Stimulated activated CD8-positive, alpha-beta memory T cell treated with anti-CD3 and anti-CD28 coated beads, Interleukin-4, amount 100 ng/mL, for 1 hour (primary cell): ENCODE data around the gene DGLUCY.
"Not testable (repeated sequence)": the region's sequence is repeated elsewhere in the genome, so short reads cannot be mapped to it uniquely, and the experiment has no call there.

Source experiments
- DNase-seq, 2 donors: peaks; one replicate each; pipeline ENCODE4 v3.0.0-alpha.2; 2020; ENCODE audit warnings: low read depth in 2 of 2, low spot score in 1 of 2

DGLUCY gene

GRCh38 chr14:91257328-91258010 is 143.6 kb downstream of the DGLUCY start:
- DNase-seq: no peak

DNA sequence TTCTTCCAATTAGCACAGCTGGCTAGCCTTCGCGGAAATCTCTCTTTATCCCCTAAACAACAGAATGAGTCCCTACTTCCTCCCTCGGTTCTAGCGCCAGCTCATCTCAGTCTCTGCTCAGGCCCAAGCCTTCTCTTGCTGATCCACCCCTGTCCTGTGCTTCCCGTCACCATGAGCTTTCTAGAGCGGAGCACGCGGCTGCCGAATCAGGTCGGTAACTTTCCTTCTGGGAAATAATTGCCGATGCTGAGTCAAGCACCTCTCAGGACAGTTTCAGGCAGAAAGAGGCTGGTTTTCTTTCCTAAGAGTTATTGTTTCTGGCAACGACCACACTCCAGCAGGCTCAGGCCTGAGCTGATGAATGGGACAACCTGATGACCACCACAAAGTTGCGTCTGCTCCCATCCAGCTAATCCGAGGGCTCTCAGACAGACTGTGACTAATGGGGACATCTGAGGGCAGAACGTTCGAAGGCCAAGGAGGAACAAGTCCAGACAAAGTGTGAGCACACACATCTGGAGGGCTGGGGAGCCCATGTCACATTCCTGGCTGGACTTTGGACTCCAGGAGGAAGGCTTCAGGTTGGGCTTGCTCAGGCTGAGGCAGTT is 144.2 kb downstream of the DGLUCY start:
- no peak for DNase-seq

DNA sequence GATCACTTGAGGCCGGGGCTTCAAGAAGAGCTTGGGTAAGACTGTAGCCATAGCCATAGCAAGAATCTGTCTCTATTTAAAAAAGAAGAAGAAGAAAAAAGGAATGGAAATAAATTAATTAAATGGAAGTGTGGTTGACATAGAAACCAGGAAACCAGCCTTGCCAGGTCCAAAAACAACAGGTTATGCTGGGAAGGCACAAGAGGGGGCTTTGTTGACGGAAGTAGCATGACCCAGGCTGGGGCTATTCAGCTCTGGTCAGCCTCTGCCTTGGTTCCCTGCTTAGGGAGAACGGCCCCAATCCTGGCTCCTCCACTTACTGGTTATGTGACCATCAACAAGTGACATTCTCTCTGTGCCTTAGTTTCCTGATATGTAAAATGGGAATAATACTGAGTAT is 145.0 kb downstream of the DGLUCY start:
- DNase-seq: no peak

GRCh38 chr14:91261115-91261514 is 147.2 kb downstream of the DGLUCY start:
- no peak for DNase-seq

GRCh38 chr14:91261986-91262549 is 148.2 kb downstream of the DGLUCY start:
- DNase-seq: no peak

DNA sequence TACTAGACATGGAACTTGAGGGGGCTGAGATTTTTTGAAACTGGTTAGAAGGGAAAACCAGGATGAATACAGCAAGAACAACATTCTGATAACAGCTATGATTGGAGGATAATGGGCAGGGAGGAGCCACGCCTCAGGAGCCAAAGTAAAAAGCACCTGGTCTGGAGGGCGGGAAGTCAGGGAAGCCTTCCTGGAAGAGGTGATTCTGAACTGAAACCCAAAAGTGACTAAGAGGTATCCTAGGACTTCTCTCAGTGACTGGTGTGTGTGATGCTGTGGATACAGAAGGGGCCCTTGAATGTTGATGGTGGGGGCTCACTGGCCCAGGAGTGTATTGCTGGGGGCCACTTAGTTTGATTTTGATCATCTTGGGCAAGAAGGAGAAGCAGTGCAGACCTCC is 149.5 kb downstream of the DGLUCY start:
- DNase-seq: no peak

DNA sequence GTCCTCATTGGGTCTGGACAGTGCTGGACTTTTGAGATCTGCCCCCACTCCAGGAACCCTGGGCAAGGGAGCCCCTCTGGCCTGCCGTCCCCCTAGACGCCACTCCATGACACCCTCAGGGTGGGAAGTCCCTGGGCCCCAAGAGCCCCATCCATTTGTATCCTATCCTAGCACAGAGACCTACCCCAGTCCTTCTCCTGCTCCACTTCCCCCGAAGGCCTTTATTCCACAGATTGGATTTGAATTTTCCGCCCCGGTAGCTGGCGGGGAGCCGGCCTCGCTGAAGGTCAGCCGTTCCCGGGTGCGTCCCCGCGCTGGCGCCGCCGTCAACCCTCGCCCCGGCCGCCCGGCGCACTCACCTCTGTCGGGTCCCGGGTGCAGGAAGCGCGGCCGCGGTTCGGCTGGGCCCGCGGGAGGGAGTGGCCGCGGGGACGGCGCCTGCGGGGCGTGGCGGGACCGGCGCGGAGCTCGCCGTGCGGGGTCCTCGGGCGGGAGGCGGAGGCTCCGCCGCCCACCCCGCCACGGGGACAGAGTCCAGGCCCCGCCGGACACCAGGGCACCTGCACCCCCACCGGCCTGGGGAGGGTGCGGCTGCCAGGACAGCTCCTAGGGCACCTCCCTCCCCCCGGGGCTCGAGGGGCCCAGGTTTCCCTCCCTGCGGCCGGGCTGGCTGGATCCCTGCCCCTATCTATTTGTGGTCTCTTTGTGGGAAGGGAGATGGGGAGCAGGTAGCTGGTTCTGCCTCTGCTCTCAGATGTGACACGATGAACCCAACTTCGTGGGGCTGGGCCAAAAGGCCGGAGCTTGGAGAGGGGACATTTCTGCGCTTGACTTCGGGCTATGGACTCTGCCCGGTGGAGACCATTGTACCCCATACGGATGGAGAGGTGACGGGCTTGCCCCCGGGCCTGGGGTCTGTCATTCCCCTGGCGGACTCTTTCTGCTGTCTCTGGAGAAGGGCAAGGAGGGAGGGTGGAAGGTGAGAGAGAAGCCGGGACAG is 150.6 kb downstream of the DGLUCY start:
- no peak for DNase-seq

GRCh38 chr14:91265404-91265803 is 151.5 kb downstream of the DGLUCY start:
- no peak for DNase-seq

DNA sequence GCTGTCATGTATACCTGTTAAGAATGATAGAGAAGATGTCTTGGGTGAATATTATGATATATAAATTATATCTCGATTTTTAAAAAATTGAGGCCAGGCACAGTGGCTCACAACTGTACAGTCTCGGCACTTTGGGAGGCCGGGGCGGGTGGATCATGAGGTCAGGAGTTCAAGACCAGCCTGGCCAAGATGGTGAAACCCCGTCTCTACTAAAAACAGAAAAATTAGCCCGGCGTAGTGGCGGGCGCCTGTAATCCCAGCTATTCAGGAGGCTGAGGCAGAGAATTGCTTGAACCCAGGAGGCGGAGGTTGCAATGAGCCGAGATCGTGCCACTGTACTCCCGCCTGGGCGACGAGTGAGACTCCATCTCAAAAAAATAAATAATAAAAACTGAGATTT is 152.4 kb downstream of the DGLUCY start:
- DNase-seq: not testable (repeated sequence)

DNA sequence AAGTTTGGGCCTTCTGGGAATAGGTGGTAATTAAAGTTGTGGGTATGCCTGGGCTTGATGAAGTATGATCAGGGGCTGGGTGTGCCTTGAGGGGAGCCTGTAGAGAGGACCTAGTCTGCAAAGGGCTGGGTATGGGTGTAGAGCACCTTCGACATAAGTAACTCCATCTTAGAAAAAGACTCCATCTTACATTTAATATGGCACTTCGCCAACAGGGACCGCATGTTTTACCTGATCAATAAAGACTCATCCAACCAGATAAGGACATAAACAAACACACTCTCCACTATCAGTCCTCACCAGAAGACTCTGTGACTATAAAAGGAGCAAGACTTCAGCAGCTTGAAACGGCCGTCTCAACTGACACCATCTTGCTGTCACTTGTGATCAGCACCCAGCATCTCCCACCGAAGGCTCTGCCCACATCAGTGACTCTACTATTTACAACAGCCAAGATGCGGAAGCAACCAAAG is 154.1 kb downstream of the DGLUCY start:
- no peak for DNase-seq

DNA sequence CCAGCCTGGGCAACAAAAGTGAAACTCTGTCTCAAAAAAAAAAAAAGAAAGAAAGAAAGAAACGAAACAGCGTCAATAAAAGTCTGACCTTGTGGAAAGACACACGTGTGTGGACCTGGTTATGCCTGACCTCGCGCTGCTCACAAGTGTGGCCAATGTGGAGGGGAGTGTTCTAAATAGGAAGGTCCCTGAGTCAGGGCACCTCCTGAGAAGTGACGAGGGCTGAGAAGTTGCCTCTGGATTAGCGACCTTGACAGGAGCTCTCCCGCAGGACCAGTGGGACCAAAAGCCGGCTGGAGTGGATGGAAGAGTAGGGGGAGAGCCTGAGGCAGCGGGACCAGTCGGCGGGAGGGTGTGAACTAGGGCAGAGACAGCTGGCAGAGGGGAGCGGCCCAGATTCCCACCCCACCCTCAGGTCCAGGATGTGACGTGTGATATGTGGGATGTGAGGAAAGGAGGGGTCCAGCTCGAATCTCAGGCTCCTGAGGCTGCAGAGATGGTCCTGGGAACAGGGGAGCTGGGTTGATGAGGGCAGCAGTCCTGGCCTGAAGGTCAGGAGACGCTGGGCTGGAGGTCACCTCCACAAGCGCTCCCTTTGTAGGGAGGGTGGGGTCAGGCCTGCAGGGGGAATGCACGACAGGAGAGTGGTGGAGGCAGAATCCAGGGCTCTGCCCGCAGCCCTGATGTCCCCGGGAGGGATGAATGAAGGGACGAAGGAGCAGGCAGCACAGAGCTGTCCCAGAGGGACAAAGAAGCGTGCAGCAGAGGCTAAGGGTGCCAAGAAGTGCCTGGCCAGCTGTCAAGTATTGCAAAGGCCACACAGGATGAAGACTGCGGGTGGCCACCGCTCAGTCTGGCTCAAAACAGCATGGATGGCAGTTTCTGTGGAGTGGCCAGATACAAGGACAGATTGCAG is 155.5 kb downstream of the DGLUCY start:
- DNase-seq: no peak

GRCh38 chr14:91270188-91270587 is 156.3 kb downstream of the DGLUCY start:
- no peak for DNase-seq

- DNase-seq: no peak
These were observed 156.7 kb downstream of the DGLUCY start for GRCh38 chr14:91270619-91271018.

DNA sequence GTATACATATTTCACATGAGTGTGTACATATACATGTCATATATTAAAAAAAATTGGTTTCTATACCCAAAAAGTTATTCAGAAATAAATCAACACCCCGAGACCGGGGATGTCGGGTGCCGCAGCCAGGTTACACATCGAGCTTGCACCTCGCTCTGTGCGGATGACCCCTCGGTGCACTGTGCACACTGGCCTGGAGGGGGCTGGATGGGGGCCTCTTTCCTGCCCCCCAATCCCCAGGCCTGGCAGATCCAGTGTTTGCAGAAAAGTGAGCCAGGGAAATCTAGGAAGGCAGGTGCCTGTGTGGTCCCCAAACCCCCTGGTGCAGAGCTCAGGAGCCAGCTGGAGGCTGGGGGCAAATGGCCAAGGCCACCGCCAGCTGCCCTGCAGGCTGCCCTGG is 157.8 kb downstream of the DGLUCY start:
- no peak for DNase-seq

DNA sequence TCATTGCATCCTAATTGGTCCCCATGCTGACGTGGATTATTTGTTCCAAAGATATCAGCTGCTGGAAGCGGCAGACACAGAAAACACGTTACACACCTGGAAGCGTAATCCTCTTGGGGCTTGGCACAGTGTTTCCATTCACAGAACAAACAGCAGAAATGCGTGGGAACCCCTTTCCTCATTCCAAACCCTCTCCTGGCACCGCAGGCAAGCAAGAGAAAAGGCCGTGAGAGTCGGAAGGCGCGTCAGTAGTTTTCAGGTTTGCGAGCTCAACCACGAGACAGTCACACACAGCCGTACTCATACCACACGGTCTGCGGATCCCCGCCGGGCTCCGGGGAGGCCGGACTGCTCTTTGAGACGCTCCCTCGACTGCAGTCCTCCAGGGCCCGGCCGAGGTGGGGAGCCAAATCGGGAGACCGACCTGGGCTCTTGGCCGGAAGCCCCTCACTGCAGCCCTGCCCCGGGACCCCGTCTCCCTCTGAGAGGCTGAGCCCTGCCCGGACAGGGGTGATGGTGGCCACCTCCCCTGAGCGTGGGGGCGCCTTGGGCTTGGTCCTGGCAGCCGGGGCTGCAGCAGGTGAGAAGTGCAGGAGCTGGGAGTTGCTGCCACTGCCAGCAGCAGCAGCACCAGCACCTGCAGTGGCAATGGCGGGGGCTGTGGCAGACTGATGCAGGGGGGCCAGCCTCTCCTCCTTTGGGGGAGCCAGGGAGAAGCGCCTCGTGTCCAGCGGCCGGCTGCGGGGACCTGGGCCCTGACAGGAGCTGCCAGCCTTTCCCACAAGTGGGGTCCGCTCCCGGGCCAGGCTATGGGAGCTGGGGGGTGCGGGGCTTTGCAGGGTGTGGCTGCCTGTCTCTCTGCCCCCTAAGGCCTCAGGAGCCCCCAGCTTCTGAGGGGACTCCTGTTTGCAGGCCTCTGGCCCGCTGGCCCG is 158.7 kb downstream of the DGLUCY start:
- DNase-seq: no peak

DNA sequence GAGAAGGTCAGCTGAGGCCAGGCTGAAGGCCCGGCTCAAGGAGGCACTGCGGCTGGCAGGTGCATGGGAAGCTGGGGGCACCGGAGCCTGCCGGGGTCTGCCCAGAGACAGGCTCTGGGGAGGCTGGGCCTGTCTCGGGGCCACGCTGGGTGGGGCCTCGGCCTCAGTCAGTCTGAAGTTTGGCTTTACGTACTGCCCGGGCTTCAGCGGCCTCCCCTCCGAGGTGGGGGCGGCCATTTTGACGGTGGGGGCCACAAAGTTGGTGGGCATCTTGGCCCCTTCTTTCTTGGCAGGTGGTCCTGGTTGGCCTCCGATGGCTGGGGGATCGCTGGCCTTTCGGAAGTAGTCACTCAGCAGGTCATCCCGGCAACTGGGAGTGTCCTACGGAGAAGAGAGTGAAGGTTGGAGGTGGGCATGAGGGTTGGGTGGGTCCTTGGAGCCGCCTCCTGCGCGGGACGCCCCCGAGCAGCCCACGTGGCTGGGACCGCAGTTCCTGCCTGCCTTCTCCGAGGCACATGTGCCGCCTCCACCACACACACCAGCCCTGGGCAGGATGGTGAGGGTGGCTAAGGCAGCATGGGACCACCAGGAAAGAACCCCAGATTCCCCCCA is 159.5 kb downstream of the DGLUCY start:
- no peak for DNase-seq

- DNase-seq: no peak
These were observed 160.0 kb downstream of the DGLUCY start for GRCh38 chr14:91273885-91274273.

GRCh38 chr14:91274796-91275195 is 160.9 kb downstream of the DGLUCY start:
- DNase-seq: no peak
